ENCODE data around the gene MYO7A. TPM values are rescaled to one million over a fixed set of nuclear protein-coding genes. Genes with fewer than 3 reads are reported as not detected.

The MYO7A gene
- total and polyA plus RNA-seq, 2 experiments from 2014 or later: 1.8 to 5.4 TPM

- TF ChIP-seq, protein P1, sequence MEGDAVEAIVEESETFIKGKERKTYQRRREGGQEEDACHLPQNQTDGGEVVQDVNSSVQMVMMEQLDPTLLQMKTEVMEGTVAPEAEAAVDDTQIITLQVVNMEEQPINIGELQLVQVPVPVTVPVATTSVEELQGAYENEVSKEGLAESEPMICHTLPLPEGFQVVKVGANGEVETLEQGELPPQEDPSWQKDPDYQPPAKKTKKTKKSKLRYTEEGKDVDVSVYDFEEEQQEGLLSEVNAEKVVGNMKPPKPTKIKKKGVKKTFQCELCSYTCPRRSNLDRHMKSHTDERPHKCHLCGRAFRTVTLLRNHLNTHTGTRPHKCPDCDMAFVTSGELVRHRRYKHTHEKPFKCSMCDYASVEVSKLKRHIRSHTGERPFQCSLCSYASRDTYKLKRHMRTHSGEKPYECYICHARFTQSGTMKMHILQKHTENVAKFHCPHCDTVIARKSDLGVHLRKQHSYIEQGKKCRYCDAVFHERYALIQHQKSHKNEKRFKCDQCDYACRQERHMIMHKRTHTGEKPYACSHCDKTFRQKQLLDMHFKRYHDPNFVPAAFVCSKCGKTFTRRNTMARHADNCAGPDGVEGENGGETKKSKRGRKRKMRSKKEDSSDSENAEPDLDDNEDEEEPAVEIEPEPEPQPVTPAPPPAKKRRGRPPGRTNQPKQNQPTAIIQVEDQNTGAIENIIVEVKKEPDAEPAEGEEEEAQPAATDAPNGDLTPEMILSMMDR (conservative IDR thresholded peaks at IDR 0.05; ENCODE audit: low read depth in 2 of 2): no peak
- no peak for TF ChIP-seq EZH2phosphoT487 (IDR thresholded peaks at IDR 0.05; ENCODE audit: unreplicated experiment)
- TF ChIP-seq, protein P2, sequence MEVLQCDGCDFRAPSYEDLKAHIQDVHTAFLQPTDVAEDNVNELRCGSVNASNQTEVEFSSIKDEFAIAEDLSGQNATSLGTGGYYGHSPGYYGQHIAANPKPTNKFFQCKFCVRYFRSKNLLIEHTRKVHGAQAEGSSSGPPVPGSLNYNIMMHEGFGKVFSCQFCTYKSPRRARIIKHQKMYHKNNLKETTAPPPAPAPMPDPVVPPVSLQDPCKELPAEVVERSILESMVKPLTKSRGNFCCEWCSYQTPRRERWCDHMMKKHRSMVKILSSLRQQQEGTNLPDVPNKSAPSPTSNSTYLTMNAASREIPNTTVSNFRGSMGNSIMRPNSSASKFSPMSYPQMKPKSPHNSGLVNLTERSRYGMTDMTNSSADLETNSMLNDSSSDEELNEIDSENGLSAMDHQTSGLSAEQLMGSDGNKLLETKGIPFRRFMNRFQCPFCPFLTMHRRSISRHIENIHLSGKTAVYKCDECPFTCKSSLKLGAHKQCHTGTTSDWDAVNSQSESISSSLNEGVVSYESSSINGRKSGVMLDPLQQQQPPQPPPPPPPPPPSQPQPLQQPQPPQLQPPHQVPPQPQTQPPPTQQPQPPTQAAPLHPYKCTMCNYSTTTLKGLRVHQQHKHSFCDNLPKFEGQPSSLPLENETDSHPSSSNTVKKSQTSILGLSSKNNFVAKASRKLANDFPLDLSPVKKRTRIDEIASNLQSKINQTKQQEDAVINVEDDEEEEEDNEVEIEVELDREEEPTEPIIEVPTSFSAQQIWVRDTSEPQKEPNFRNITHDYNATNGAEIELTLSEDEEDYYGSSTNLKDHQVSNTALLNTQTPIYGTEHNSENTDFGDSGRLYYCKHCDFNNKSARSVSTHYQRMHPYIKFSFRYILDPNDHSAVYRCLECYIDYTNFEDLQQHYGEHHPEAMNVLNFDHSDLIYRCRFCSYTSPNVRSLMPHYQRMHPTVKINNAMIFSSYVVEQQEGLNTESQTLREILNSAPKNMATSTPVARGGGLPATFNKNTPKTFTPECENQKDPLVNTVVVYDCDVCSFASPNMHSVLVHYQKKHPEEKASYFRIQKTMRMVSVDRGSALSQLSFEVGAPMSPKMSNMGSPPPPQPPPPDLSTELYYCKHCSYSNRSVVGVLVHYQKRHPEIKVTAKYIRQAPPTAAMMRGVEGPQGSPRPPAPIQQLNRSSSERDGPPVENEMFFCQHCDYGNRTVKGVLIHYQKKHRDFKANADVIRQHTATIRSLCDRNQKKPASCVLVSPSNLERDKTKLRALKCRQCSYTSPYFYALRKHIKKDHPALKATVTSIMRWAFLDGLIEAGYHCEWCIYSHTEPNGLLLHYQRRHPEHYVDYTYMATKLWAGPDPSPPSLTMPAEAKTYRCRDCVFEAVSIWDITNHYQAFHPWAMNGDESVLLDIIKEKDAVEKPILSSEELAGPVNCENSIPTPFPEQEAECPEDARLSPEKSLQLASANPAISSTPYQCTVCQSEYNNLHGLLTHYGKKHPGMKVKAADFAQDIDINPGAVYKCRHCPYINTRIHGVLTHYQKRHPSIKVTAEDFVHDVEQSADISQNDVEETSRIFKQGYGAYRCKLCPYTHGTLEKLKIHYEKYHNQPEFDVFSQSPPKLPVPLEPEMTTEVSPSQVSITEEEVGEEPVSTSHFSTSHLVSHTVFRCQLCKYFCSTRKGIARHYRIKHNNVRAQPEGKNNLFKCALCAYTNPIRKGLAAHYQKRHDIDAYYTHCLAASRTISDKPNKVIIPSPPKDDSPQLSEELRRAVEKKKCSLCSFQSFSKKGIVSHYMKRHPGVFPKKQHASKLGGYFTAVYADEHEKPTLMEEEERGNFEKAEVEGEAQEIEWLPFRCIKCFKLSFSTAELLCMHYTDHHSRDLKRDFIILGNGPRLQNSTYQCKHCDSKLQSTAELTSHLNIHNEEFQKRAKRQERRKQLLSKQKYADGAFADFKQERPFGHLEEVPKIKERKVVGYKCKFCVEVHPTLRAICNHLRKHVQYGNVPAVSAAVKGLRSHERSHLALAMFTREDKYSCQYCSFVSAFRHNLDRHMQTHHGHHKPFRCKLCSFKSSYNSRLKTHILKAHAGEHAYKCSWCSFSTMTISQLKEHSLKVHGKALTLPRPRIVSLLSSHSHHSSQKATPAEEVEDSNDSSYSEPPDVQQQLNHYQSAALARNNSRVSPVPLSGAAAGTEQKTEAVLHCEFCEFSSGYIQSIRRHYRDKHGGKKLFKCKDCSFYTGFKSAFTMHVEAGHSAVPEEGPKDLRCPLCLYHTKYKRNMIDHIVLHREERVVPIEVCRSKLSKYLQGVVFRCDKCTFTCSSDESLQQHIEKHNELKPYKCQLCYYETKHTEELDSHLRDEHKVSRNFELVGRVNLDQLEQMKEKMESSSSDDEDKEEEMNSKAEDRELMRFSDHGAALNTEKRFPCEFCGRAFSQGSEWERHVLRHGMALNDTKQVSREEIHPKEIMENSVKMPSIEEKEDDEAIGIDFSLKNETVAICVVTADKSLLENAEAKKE (CRISPR knock-in tag; IDR thresholded peaks at IDR 0.05): no peak
These were observed 79.0 kb downstream of the MYO7A start (continued) for GRCh38 chr11:77207019-77207485.

- H3K79me2 ChIP-seq (replicated peaks; ENCODE audit: insufficient read depth): no peaks in the 10 kb centered on the region
- H3K27me3 ChIP-seq (ENCODE audit: insufficient read depth): no peaks in the 10 kb centered on the region
- TF ChIP-seq POLR2AphosphoS5 (IDR thresholded peaks at IDR 0.05; ENCODE audit: low read depth) (no peak), JUNB (IDR thresholded peaks at IDR 0.05; ENCODE audit: unreplicated experiment) (no peak), STAT1 (IDR thresholded peaks at IDR 0.05; ENCODE audit: unreplicated experiment) (no peak), NANOG (IDR thresholded peaks at IDR 0.05; ENCODE audit: borderline replicate concordance) (no peak), CREB1 (CRISPR knock-in tag; IDR thresholded peaks at IDR 0.05; ENCODE audit: low read depth) (no peak), ETS1 (IDR thresholded peaks at IDR 0.05) (no peak)
- TF ChIP-seq, protein P3, sequence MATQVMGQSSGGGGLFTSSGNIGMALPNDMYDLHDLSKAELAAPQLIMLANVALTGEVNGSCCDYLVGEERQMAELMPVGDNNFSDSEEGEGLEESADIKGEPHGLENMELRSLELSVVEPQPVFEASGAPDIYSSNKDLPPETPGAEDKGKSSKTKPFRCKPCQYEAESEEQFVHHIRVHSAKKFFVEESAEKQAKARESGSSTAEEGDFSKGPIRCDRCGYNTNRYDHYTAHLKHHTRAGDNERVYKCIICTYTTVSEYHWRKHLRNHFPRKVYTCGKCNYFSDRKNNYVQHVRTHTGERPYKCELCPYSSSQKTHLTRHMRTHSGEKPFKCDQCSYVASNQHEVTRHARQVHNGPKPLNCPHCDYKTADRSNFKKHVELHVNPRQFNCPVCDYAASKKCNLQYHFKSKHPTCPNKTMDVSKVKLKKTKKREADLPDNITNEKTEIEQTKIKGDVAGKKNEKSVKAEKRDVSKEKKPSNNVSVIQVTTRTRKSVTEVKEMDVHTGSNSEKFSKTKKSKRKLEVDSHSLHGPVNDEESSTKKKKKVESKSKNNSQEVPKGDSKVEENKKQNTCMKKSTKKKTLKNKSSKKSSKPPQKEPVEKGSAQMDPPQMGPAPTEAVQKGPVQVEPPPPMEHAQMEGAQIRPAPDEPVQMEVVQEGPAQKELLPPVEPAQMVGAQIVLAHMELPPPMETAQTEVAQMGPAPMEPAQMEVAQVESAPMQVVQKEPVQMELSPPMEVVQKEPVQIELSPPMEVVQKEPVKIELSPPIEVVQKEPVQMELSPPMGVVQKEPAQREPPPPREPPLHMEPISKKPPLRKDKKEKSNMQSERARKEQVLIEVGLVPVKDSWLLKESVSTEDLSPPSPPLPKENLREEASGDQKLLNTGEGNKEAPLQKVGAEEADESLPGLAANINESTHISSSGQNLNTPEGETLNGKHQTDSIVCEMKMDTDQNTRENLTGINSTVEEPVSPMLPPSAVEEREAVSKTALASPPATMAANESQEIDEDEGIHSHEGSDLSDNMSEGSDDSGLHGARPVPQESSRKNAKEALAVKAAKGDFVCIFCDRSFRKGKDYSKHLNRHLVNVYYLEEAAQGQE (IDR thresholded peaks at IDR 0.05; ENCODE audit: unreplicated experiment): no peak
These were observed 79.7 kb downstream of the MYO7A start for GRCh38 chr11:77207618-77208313.

More at GRCh38 chr11:77207618-77208313, 79.7 kb downstream of the MYO7A start:
- Mint-ChIP-seq H3K4me1 (peaks cover 3% of the 10 kb centered on the region; the same call in 1 of the 3 replicates), H3K36me3 (ENCODE audit: low read depth) (no peaks in the 10 kb centered on the region), H3K27me3 (ENCODE audit: insufficient read depth, low read depth, poor library complexity) (peaks cover 10% of the 10 kb centered on the region), H3K9me3 (no peaks in the 10 kb centered on the region; the same call in 2 of the 3 replicates), H3K27ac (no peak overlapping the region), H3K4me3 (no peak overlapping the region)
- Histone ChIP-seq H2AFZ (no peak overlapping the region), H4K20me1 (replicated peaks; ENCODE audit: insufficient read depth) (no peaks in the 10 kb centered on the region), H3K4me1 (ENCODE audit: insufficient read depth) (no peaks in the 10 kb centered on the region), H3K27ac (ENCODE audit: low read depth) (no peak overlapping the region), H3K4me3 (no peak overlapping the region), H3K36me3 (ENCODE audit: insufficient read depth) (no peaks in the 10 kb centered on the region), H3K9me2 (ENCODE audit: insufficient read depth) (no peaks in the 10 kb centered on the region), H3F3A (replicated peaks; ENCODE audit: low read depth) (no peaks in the 10 kb centered on the region), H3K4me2 (no peak overlapping the region)
- ATAC-seq (no peak), DNase-seq (ENCODE audit: low spot score) (no peak)
